ENCODE measurements around the gene SLC26A2. TPM values are rescaled to one million over a fixed set of nuclear protein-coding genes. Genes with fewer than 3 reads are reported as not detected.

The SLC26A2 gene
- total and polyA plus RNA-seq, 12 donors, result 1.3 to 9.6 (median 5.4) TPM

- ATAC-seq (no peak), DNase-seq (no peak)
- H3K4me1 ChIP-seq, result no peaks in the 10 kb centered on the region
- intact Hi-C loops (cut with DNase I), result no loop called here
- H3K4me3 ChIP-seq, result no peak overlapping the region
- no peak overlapping the region for H3K27ac ChIP-seq
- TF ChIP-seq CTCF (IDR thresholded peaks at IDR 0.05), result no peak
- H3K9me3 ChIP-seq, result no peaks in the 10 kb centered on the region
- no peaks in the 10 kb centered on the region for H3K27me3 ChIP-seq
- 89 to 90% methylated on average over 9 of the region's 9 CpGs for WGBS, 2 donors
- no peaks in the 10 kb centered on the region for H3K36me3 ChIP-seq
Measured at GRCh38 chr5:149953436-149954121, 7.0 kb upstream of the SLC26A2 start.

- Histone ChIP-seq H3K27ac (no peak overlapping the region), H3K4me1 (peaks cover 0 to 8% (median 6%) of the 10 kb centered on the region in 9 donors), H3K4me3 (no peak overlapping the region), H3K9me3 (no peaks in the 10 kb centered on the region), H3K27me3 (no peaks in the 10 kb centered on the region), H3K36me3 (no peaks in the 10 kb centered on the region)
- intact Hi-C loops (cut with DNase I), result loop anchor here in 1 of 10 donors (5.0 kb wide), 1 partner anchor 102 kb away; no protein-coding TSS in a partner anchor
- no peak for TF ChIP-seq CTCF (IDR thresholded peaks at IDR 0.05)
- no peak for ATAC-seq
- 86 to 91% methylated on average over 6 of the region's 6 CpGs for WGBS, 2 donors
- DNase-seq, result no peak
Measured at GRCh38 chr5:149954798-149955197, 5.8 kb upstream of the SLC26A2 start.

- DNase-seq, result no peak
- Histone ChIP-seq H3K27me3 (no peaks in the 10 kb centered on the region), H3K27ac (no peak overlapping the region), H3K9me3 (no peaks in the 10 kb centered on the region), H3K4me1 (peaks cover 0 to 21% (median 17%) of the 10 kb centered on the region in 9 donors), H3K4me3 (no peak overlapping the region), H3K36me3 (no peaks in the 10 kb centered on the region)
- TF ChIP-seq CTCF (IDR thresholded peaks at IDR 0.05), result no peak
- intact Hi-C loops (cut with DNase I), result loop anchor here in 1 of 10 donors (5.0 kb wide), 1 partner anchor 104 kb away; no protein-coding TSS in a partner anchor
- ATAC-seq, result no peak
- WGBS, 2 donors, result 73 to 85% methylated on average over 5 of the region's 5 CpGs
Measured at GRCh38 chr5:149956685-149957084, 3.9 kb upstream of the SLC26A2 start.

GRCh38 chr5:149957855-149958254 lies 2.7 kb upstream of the SLC26A2 start:
- no peak for ATAC-seq
- 86 to 91% methylated on average over 4 of the region's 4 CpGs for WGBS, 2 donors
- no peak for DNase-seq
- no peaks in the 10 kb centered on the region for H3K27me3 ChIP-seq
- no peak for TF ChIP-seq CTCF (IDR thresholded peaks at IDR 0.05)
- peaks cover 0 to 25% (median 18%) of the 10 kb centered on the region in 9 donors for H3K4me1 ChIP-seq
- H3K27ac ChIP-seq, result no peak overlapping the region
- no peaks in the 10 kb centered on the region for H3K36me3 ChIP-seq
- H3K9me3 ChIP-seq, result no peaks in the 10 kb centered on the region
- intact Hi-C loops (cut with DNase I), result loop anchor here in 1 of 10 donors (5.0 kb wide), 1 partner anchor 106 kb away; no protein-coding TSS in a partner anchor
- H3K4me3 ChIP-seq, result no peak overlapping the region
